Gastroesophageal sphincter (tissue), 4 donors: ENCODE measurements around the gene STAT6. TPM values are rescaled to one million over a fixed set of nuclear protein-coding genes. Genes with fewer than 3 reads are reported as not detected.

ENCODE experiments used
- ATAC-seq: fragments of 150-250 bp; one replicate; pipeline ENCODE4 v1.9.1; 2016; ENCODE audit warnings: mild to moderate bottlenecking, moderate library complexity
- H3K27ac ChIP-seq, 4 donors: fragments of 200-600 bp; sonication (generic) in 3 of 4; 1 replicate in 3 of 4; 2 replicates in 1 of 4; pipeline ENCODE4 v1.5.1; 2016 to 2019
- H3K27me3 ChIP-seq: fragments of 200-600 bp; sonication (generic); one replicate; pipeline ENCODE4 v1.5.1; 2019
- H3K36me3 ChIP-seq, 2 donors: fragments of 200-600 bp; sonication (generic); one replicate each; pipeline ENCODE4 v1.5.1; 2019; ENCODE audit warnings: control low read depth in 1 of 2
- H3K4me1 ChIP-seq, 3 donors: fragments of 200-600 bp; sonication (generic); 1 replicate in 2 of 3; 2 replicates in 1 of 3; pipeline ENCODE4 v1.5.1; 2016 to 2019; ENCODE audit warnings: control low read depth in 2 of 3
- H3K4me3 ChIP-seq, 2 donors: fragments of 200-600 bp; sonication (generic); one replicate each; pipeline ENCODE4 v1.5.1; 2019; ENCODE audit warnings: mild to moderate bottlenecking in 1 of 2, moderate library complexity in 1 of 2
- H3K9me3 ChIP-seq, 3 donors: fragments of 200-600 bp; sonication (generic); one replicate each; pipeline ENCODE4 v1.5.1; 2017 to 2019; ENCODE audit warnings: control low read depth in 2 of 3
- EP300 ChIP-seq: sonication (generic); formaldehyde crosslinking; IDR thresholded peaks from one replicate; pipeline ENCODE4 v1.6.1; 2017; ENCODE audit warnings: antibody characterized with exemption, mild to moderate bottlenecking
- POLR2A ChIP-seq, 2 donors: fragments of 450-650 bp; IDR thresholded peaks; one replicate each; pipeline ENCODE4 v1.6.1; 2017; ENCODE audit warnings: antibody characterized with exemption in 2 of 2, mild to moderate bottlenecking in 2 of 2, moderate library complexity in 1 of 2
- POLR2AphosphoS5 ChIP-seq: sonication (generic); formaldehyde crosslinking; IDR thresholded peaks from one replicate; pipeline ENCODE4 v1.6.1; 2017; ENCODE audit warnings: antibody characterized with exemption
- WGBS, 2 donors: methylation state at CpG; one replicate each; pipeline ENCODE4 v1.1.5; 2018; ENCODE audit warnings: low coverage in 1 of 2; 5-methylcytosine and 5-hydroxymethylcytosine counted together
- total RNA-seq, 4 donors: library from RNA; depleted of rRNA; stranded (reverse); fragments of >200 nt; gene quantifications; one replicate each; pipeline ENCODE4 v1.1.0, GENCODE V29; 2016
- TF ChIP-seq, protein P1 (sequence below), 4 experiments: fragments of 200-600 bp in 2 of 4; fragments of 450-650 bp in 2 of 4; sonication (generic) in 1 of 4; IDR thresholded peaks; one replicate each; pipeline ENCODE4 v1.5.1; 2017 to 2019; ENCODE audit warnings: antibody characterized with exemption in 4 of 4, mild to moderate bottlenecking in 2 of 4, moderate library complexity in 2 of 4

Gene STAT6
- total RNA-seq, 4 donors from 2014 or later, result 92.5 to 166 (median 156) TPM

DNA sequence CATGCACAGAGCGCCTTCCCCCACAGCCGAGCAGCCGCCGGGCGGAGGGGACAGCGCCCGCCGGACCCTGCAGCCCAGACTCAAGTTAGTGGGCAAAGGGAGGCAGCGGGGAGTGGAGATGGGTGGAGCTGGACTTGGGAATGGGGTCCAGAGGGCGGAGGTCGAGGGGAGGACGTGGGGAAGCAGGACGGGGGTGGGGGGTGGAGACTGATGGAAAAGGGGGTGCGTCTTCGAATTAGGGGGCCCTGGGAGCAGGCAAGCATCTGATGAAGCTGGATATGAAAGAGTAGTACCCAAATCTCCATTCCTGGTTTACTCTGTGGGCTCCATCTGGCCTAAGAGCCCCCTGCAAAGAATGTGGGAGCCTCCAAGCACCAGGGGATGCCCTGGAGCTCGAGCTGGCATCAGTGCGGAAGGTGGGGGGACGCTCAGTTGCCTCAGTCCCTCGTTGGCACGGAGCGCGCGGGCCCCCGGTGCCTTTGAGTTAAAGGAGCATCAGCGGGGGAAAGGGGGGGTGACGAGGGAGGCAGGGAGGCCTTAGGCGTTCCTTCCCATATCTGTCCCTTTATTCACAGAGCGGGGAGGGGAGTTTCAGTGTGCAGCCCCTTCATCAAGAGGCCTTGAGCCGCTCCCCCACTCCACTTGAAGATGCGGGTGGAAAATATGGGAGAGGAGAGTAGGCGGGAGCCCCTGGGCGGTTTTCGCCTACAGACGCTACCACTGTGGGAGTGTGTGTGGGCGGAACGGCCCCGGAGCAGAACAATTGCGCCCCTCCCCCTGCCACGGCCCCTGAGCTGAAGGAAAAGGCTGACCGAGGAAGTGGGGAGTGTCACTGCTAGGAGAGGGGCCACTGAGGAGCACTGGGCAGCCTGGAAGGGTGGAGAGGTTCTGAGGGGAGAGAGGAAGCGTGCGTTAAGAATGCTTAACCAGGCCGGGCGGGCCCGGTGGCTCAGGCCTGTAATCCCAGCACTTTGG is 21.6 kb downstream of the STAT6 start:
- Histone ChIP-seq H3K9me3 (no peaks in the 10 kb centered on the region), H3K36me3 (peaks cover 0 to 33% of the 10 kb centered on the region in 2 donors), H3K4me1 (peaks cover 5 to 72% (median 44%) of the 10 kb centered on the region in 3 donors), H3K4me3 (peak overlapping the region; percentile 55 to 95), H3K27ac (peak overlapping the region; percentile 68 to 100 (median 100)), H3K27me3 (no peaks in the 10 kb centered on the region)
- WGBS, 2 donors, result 1% methylated on average over 23 to 24 of the region's 45 CpGs
- TF ChIP-seq POLR2A (IDR thresholded peaks at IDR 0.05), result peak in 1 of 2 donors; percentile 40
- TF ChIP-seq, protein P1, sequence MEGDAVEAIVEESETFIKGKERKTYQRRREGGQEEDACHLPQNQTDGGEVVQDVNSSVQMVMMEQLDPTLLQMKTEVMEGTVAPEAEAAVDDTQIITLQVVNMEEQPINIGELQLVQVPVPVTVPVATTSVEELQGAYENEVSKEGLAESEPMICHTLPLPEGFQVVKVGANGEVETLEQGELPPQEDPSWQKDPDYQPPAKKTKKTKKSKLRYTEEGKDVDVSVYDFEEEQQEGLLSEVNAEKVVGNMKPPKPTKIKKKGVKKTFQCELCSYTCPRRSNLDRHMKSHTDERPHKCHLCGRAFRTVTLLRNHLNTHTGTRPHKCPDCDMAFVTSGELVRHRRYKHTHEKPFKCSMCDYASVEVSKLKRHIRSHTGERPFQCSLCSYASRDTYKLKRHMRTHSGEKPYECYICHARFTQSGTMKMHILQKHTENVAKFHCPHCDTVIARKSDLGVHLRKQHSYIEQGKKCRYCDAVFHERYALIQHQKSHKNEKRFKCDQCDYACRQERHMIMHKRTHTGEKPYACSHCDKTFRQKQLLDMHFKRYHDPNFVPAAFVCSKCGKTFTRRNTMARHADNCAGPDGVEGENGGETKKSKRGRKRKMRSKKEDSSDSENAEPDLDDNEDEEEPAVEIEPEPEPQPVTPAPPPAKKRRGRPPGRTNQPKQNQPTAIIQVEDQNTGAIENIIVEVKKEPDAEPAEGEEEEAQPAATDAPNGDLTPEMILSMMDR (IDR thresholded peaks at IDR 0.05), result no peak
- no peak for TF ChIP-seq EP300
- TF ChIP-seq POLR2AphosphoS5, result peak; percentile 43
- no peak for ATAC-seq

DNA sequence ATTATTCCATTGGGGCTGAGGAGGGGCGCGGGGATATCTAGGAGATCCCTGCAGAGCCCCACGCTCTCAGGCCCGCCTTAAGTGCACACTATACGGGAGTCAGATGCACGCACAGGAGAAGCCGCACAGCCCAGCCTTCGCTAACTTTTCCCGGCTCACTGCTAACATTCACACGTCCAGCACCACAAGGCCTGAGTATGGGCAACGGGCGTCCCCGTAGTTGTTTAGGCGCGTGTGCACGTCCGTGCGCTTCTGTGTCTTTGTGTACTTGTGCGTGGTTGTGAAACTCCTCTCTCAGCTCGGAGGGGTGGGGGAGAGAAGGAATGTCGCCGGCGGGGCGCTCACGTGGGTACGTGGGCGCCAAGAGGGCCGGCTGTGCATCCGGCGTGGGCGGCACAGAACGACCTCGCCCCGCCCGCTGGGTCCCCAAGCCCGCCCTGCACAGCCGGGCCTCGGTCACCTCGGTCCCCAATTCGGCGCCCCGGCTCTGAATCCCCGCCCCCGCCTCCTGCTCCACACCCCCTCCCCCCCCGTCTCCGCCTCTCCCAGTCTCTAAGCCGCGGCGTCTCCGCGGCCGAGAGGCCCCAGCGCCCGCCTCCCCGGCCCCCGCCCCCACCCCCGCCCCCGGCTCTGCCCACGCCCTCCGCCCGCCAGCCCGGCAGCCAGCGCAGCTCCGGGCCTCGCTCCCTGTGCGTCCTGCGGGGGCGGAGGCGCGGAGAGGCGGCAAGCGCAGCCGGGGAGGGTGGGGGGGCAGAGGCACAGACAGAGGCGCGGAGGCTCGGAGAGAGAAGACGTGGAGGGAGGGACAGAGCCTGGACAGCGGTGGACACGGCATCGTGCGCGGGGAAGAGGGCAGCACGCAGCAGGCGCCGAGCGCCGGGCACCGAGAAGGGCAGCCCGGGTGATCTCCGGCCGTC is 22.6 kb downstream of the STAT6 start, which contains the start of gene NAB2:
TSS of gene NAB2 (plus strand) at position 761 of the 917 bp plus-strand sequence. CDS start 158 bp downstream, outside the sequence.
- Histone ChIP-seq H3K4me1 (peaks cover 3 to 62% (median 34%) of the 10 kb centered on the region in 3 donors), H3K36me3 (peaks cover 0 to 27% of the 10 kb centered on the region in 2 donors), H3K4me3 (peak within 1 kb of the TSS; percentile 77 to 95), H3K27me3 (no peaks in the 10 kb centered on the region), H3K27ac (peak within 1 kb of the TSS; percentile 91 to 100 (median 100)), H3K9me3 (no peaks in the 10 kb centered on the region)
- 0 to 1% methylated on average over 4 to 25 of the region's 91 CpGs for WGBS, 2 donors
- ATAC-seq, result peak; percentile 83
- TF ChIP-seq, protein P1 (IDR thresholded peaks at IDR 0.05), result peak in 1 of 4 experiments; percentile 0
- TF ChIP-seq POLR2AphosphoS5 (peak; percentile 98), EP300 (no peak), POLR2A (IDR thresholded peaks at IDR 0.05) (peak; percentile 71)

DNA sequence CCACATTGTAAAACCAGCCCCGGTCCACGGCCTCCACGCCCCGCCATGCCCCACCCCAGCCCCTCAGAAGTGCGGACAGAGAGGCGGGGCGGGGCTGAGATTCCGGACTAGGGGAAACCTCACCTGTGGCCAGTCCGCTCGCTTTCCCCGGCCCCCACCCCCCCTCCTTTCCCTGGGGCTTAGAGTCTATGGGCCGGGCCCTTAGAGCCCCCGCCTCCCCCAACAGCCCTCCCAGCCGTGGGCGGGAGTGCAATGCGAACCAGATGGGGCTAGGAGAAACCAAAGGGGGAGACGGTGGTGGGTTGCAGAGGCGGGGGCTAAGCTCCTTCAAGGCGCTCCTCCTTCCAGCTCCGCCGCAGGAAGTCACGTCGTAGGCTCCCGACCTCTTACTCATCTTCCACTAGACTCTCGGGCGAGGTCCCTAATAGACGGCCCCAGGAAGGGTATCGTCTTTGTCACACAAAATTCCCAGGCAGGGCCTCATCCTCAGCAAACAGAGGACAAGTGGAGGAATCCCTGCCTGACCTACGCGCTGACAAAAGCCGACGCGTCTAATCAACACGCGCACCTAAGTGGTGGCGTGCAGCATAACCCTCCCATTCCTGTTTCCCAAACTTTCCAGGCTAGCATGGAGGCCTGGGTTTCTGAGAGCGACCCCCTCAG is 23.3 kb downstream of the STAT6 start:
- peaks cover 0 to 54% (median 26%) of the 10 kb centered on the region in 3 donors for H3K4me1 ChIP-seq
- WGBS, 2 donors, result 0% methylated on average over 2 of the region's 37 CpGs; no CpG with 5 or more reads in 1 of the 2 donors
- peak; percentile 62 for ATAC-seq

More for the DNA sequence above, 23.3 kb downstream of the STAT6 start:
- peaks cover 0 to 19% of the 10 kb centered on the region in 2 donors for H3K36me3 ChIP-seq
- peak overlapping the region; percentile 91 to 100 (median 100) for H3K27ac ChIP-seq
- no peaks in the 10 kb centered on the region for H3K27me3 ChIP-seq
- H3K9me3 ChIP-seq, result no peaks in the 10 kb centered on the region
- H3K4me3 ChIP-seq, result peak overlapping the region; percentile 77 to 95
- TF ChIP-seq POLR2AphosphoS5 (peak; percentile 83), EP300 (no peak), POLR2A (IDR thresholded peaks at IDR 0.05) (peak; percentile 30 to 33)
- TF ChIP-seq, protein P1 (IDR thresholded peaks at IDR 0.05), result peak in 1 of 4 experiments; percentile 24
